ENCODE measurements around the gene OR2T35.
"Not testable (repeated sequence)": the region's sequence is repeated elsewhere in the genome, so short reads cannot be mapped to it uniquely, and the experiment has no call there.

The OR2T35 gene, protein sequence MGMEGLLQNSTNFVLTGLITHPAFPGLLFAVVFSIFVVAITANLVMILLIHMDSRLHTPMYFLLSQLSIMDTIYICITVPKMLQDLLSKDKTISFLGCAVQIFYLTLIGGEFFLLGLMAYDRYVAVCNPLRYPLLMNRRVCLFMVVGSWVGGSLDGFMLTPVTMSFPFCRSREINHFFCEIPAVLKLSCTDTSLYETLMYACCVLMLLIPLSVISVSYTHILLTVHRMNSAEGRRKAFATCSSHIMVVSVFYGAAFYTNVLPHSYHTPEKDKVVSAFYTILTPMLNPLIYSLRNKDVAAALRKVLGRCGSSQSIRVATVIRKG

DNA sequence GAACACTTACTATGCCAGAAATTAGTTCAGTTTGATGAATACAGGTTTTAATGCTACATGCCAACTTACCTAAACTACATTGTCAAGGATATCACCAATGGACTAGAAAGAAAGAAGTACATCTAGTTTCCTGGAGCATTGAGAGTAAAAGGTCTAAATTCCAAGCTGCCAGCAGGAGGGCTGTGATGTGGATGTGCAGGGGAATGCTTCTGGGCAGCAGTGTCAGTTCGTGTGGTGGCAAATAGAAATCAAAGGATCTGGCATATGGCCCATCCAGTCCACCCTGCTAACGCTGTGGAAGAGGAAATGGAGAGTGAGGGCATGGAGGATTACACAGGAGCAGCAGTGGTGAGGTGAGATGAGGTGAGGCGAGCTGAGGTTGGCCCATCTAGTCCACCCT lies at the start of gene OR2T35:
TSS of gene OR2T35 (minus strand) at position 101 of the 400 bp plus-strand sequence. CDS start 6,020 bp downstream, outside the sequence.
- not testable (repeated sequence) for DNase-seq (ENCODE audit: low read depth in 2 of 2)

DNA sequence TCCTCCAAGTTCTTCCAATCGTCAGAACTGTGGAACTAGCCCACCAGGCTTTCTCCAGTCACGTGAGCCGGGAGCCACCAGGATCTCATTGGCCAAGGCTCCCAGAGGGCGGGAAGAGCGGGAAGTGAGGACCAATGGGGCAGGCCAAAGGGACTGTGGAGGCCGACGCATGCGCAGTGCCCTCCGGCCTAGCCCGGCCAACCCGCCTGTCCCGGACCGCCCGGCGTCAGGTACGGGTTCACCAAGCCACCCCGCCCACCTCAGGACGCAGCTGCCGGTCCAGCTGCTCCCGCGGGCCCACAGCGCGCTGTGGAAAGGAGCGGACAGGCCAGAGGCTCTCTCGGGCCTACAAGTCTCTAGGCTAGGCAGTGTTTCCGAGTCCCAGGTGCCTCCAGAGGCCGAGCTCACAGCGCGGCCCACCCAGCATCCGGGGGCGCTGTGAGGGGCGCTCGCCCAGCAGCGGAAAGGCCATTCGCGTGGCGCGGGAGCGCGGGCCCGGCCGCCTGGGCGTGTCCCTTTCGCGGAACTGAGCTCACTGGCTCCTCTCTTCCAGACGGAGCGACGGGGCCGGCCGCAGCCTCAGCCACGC lies 46.6 kb upstream of the OR2T35 start:
- no peak for DNase-seq (ENCODE audit: low read depth in 2 of 2)

DNA sequence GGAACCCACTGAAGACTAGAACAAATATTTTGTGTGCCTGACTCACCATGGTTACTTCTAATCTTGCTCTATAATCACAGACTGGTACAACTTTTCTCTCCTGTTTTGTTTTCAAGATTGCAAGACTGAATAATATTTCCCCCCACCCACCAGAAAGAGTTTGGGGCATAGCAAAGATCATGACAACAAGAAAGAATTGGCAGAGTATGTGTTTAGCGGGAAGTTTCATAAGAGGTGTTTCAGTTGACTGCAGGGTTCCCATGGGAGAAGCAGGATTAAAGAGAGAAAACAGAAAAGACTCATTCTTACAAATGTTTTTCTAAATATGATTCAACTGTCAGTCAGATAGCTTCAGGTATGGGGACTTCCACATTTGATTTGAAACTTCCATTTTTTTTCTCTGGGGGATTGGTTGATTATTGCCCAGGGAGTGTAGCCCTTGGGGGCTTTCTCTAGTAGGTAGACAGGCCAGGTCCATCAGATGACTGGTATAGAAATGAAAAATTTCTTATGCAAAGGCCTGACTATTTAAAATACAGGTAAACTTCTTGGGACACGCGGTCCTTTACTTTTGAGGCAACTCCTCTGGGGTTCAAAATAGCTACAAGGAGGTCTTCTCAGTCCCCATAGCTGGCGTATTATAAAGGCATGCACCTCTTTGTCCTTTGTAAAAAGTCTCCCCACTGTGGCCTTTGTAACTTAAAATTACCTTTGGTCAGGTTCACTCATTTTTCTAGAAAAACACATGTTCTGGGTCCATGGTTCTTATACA lies 43.6 kb upstream of the OR2T35 start:
- no peak for DNase-seq (ENCODE audit: low read depth in 2 of 2)

DNA sequence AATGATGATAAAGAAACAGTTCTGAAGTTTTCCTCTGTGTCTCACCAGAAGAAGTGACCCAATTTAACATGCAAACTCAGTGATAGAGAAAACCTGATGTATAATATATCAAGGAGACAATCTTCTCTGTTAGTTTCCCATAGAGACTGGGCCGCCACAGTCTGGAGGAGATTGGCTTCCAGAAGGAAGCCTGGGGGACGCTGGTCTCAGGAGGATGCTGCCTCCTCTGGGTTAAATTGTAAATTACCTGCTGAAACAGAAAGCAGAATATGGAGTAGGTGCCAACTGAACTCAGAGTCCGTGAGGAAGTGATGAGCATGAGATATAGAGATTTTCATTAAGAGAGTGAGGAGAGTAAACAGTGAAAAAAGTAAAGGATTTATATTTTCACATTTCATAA lies 41.7 kb upstream of the OR2T35 start:
- no peak for DNase-seq (ENCODE audit: low read depth in 2 of 2)

DNA sequence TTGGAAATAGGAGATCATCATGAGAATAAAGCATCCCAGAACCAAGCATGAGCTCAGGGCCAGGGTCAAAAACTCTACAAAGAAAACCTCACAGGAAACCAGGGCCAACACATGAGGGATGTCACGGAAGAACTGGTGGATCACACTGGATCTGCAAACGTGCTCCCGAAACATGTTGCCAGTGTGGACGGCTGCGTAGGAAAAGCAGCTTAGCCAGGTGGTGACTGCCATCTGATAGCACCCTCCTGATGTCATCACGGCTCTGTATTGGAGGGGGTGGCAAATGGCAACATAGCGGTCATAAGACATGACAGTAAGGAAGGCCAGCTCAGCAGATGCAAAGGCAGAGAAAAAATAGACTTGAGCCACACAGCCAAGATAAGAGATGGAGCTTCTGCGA lies 36.6 kb upstream of the OR2T35 start:
- DNase-seq (ENCODE audit: low read depth in 2 of 2), result no peak

DNA sequence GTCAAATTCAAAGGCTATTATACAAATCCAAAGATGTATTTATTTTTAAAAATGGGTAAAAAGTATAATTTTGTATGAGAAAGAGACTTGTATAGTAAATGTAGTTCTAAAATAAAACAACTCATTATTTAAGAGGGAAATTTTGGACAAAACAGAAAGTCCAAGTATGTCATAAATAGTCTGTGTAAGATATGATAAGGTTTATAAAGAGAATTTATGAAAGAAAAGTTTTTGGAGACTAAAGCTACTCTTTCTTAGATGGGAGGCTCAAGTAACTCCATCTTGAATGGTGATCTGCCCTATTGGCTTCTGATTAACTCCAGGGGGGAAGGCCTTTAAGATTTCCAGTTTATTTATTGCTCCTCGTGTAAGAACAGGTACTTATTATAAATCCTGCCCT lies 24.9 kb upstream of the OR2T35 start:
- DNase-seq (ENCODE audit: low read depth in 2 of 2), result no peak

DNA sequence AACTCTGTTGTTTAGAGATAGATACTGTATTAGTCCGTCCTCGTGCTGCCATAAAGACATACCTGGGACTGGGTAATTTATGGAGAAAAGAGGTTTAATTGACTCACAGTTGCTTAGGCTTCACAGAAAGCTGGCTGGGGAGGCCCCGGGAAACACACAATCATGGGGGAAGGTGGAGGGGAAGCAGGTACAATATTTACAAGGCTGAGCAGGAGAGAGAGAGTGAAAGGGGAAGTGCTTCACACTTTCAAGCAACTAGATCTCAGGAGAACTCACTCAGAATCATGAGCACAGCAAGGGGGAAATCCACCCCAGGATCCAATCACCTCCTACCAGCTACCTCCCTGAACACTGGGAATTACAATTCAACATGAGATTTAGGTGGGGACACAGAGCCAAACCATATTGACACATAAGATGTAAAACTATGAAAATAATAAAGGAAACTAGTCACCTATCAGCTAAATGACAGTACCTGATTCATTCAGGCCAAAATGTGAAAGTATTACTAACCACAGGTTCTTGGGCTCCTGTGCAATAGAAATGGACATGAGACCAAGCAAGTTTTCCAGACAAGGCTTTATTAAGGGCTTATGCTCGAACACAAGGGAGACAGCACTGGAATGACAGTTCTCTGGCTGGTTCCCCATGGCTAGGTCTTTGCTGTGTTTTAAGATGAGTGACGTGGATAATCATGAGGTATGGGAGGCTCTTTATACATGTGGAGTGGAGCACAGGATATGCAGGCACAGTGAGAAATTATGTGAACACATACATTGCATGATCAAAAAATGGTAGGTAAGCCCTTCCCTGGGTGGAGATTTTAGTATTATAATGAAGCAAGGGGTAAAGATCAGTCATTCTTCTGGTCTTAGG lies 18.6 kb upstream of the OR2T35 start:
- not testable (repeated sequence) for DNase-seq (ENCODE audit: low read depth in 2 of 2)

DNA sequence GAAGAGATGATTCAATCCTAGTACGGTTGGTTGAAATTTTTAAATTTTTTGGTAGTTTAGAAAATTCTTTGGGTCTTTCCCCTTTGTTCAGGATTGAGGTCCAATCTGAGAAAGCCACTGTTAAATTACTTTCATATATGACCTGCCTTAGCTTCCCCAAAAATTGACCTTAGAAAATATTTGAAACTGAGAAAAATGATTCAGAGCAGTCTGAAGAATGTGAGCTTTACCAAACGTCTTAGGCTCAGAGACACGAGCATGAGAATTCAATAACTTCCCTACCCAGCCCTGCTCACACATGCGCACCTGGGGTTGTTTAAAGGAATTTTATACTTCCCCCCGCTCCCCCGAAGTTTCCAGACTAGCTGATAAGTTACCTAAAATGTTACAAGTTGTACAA lies 11.7 kb upstream of the OR2T35 start:
- DNase-seq (ENCODE audit: low read depth in 2 of 2), result not testable (repeated sequence)

DNA sequence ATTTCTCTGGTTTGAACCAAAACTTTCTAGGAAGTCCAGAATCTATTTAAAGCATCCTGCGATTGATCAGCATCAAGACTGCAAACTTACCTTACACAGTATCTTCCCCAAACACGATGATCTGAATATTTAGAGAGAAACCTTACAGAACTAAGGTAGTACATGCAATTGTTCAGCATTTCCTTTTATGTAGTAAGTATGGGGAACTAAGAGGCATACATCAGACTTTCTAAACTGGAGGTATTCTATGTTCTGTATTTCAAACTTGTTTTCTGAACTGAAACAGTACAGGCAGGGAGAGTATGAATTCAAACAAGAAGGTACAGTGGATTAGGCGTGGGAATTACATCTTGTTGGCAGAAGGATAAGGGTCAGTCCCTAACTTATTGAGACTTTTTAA lies 10.3 kb upstream of the OR2T35 start, which contains the start of gene OR2T27:
TSS of gene OR2T27 (minus strand) at position 175 of the 400 bp plus-strand sequence. CDS start 4,644 bp downstream, outside the sequence.
- not testable (repeated sequence) for DNase-seq (ENCODE audit: low read depth in 2 of 2)

DNA sequence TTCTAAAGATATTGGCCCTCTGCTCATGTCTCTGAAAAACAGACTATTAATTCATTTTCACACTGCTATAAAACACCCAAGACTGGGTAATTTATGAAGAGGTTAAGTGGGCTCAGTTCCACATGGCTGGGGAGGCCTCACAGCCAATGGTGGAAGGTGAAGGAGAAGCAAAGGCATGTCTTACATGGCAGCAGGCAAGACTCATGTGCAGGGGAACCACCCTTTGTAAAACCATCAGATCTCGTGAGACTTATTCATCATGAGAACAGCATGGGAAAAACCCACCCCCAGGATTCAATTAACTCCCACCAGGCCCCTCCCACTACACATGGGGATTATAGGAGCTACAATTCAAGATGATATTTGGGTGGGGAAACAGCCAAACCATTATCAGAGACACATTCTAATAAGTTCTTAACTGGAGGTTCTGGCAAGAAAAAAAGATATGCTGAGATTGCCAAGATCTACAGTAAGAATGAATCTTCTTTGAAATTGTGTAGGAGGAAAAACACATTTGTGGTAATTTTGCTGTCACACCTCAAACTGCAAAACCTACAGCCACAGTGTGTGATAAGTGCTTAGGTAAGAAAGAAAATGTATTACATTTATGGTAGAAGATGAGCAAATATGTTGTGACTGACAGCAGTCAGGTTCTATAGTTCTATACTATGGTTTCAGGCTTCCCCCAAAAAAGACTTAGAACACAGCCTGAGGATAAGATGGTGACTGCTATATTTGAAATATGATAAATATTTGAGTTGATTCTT lies 3.9 kb upstream of the OR2T35 start:
- DNase-seq (ENCODE audit: low read depth in 2 of 2), result not testable (repeated sequence)

DNA sequence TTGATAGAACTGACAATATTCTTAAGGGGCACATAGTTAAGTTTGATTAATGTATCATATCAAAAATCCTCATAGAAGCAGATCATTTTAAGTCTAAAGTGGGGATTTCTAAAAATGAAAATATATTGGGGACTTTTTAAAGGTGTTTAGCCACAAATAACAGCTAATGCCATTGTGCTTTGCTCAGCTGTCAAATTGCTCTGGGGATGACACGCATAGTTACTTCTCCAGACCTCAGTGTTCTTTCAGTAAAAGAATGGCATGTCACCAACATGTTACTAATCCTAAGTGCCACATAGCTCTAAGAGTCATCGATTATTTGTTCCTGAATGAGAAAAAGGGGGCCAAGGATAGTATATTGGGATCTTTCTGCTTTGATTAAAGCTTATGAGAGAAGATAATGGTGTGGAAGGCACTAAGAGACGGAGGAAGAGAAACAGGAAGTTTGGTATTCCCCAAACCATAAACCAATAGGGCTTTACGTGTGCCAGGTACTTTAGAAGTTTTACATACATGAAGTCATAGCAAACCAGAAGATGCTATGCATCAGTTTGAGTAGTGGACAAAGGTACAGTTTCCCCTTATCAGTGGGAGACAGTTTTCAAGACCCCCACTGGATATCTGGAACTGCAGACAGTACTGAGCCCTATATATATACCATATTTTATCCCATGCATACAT lies 2.0 kb downstream of the OR2T35 start:
- not testable (repeated sequence) for DNase-seq (ENCODE audit: low read depth in 2 of 2)

DNA sequence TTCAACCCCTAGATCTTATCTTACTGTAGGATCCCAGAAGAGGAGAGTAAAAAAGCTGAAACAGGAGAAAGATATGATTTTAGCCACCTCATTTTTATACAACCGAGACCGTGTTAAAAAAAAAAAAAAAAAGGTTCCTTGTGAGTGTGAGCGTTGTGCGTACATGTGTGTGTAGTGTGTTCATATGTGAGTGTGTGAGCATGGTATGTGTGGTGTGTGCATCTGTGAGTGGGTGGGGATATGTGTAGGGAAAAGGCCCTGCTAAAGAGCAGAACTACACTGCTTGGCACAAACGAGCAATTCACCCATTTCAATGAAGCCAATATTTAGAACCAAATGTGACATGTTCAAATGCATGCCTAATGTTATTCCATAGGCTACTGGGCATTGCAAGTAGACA lies 3.5 kb downstream of the OR2T35 start:
- DNase-seq (ENCODE audit: low read depth in 2 of 2), result not testable (repeated sequence)

DNA sequence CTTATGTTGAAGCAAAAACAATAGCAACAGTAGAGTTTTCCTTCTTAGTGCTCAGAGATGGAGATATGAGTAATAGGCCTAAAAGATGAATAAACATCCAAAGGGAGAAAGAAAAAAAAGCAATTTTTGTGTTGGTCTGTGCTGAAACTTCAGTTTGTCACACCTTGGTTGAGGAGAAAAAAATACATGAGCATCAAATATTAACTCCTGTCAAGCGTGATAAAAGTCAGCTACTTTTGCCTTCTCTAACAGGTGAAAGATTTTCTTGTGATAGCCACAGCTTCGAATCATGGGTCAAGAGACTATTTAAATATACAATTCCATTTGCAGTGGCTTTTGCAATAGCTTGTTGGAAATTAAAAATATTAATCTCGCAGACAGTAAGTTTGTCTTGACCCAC lies 4.2 kb downstream of the OR2T35 start:
- DNase-seq (ENCODE audit: low read depth in 2 of 2), result not testable (repeated sequence)

DNA sequence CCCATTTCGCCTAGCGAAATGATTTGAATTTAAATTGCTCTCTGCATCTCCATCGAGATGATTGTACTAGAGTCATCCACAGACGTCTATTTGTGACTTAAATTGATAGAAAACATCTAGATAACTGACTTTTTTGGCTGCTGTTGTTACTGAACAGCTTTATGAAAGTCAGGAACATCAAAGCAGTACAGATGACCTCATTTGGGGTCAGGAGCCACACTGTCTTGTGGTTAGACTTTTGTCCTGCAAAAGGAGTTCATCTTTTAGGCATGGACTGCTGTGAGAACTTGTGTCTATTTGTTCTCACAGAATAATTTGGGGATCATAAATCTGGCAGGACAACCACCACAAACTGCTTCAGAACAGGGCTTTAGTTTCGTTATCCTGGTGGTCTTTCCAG lies 5.4 kb downstream of the OR2T35 start:
- DNase-seq (ENCODE audit: low read depth in 2 of 2), result not testable (repeated sequence)

DNA sequence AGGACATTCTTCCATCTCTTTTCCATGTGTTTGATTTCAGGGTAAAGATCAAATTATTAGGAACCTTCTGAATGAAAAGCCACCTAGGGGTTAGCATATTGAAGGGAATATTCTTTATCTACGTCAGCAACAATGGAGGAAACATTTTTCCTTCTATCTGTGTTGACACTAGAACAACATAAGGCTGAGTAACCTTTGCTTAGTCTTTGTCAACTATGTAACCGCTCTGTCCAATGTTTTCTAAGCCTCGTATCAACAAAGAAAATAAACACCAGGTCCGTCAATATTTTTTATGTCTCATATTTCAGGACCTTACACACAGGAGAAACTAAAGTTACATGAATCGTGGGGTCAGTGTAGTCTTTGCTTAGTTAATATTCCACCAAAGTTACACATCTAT lies 8.5 kb downstream of the OR2T35 start:
- DNase-seq (ENCODE audit: low read depth in 2 of 2), result not testable (repeated sequence)

DNA sequence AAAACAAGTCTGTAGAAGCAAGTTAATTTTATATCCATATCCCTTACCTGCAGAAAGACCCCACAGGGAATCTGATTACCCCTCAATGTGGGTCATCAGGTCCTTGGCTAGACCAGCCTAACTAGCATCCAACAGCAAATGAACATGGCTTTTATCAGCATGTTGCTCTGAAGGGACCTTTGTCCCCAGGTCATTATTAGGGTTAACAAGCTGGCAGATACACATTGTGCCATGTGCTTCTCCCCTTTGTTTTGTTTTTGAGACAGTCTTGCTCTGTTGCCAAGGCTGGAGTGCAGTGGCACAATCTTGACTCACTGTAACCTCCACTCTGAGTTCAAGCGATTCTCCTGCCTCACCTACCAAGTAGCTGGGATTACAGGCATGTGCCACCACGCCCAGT lies 10.1 kb downstream of the OR2T35 start, which contains the start of gene OR2T11:
TSS of gene OR2T11 (minus strand) at position 101 of the 400 bp plus-strand sequence. CDS start 7,963 bp downstream, outside the sequence.
- not testable (repeated sequence) for DNase-seq (ENCODE audit: low read depth in 2 of 2)

DNA sequence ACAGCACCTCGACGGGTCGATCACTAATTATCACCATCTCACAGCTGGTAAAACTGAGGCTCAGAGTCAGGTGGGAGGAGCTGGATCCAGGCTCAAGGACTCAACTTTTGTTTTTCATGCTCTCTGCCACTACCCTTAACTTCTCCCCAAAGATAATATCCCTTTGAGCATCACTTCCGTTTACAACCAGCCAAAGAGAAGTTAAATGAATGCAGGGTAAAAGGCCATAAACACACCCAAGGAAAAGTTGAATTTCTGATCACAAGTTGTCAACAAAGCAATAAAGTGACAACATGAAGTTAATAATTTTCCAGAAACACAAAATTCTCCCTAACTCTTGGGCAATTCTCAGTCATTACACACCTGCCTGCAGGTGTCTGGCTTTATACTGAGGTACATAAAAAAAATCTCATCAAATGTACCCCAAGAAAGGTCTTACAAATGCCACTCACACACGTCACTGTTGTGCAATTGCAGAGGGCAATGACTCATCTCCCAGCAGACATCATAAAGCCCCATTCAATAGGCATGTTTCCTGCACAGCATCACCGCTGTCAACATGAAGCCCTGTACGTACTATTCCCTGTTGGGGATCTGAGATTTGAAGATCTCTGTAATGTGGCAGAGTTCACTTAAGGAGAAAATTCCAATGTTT lies 13.6 kb downstream of the OR2T35 start:
- DNase-seq (ENCODE audit: low read depth in 2 of 2), result no peak

DNA sequence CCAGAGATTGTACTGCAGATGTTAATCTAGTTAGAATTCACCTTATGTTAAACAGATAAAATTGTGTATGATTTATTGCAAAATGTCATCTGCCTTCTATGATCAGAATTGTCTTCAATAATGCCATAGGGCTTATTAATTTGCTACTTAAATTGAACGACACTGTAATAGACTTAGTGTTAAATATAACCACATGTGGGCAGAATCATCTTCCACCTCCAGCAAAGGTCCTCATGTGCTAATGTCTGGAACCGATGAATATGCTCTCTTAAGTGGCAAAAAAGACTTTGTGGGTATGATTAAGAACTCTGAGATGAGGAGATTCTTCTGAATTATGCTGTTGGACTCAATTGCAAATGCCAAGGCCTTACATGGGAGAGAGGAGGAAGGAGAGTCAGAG lies 14.5 kb downstream of the OR2T35 start:
- no peak for DNase-seq (ENCODE audit: low read depth in 2 of 2)

All from fibroblast of skin of left biceps (primary cell).